Measurements from ENCODE around the gene ABCG5.

ABCG5 gene

GRCh38 chr2:43810888-43811287, 27.8 kb downstream of the ABCG5 start:
- no peak for DNase-seq (ENCODE audit: low spot score)
- Histone ChIP-seq H3K4me3 (no peak overlapping the region), H3K27ac (no peak overlapping the region)
- no peak for TF ChIP-seq CTCF (IDR thresholded peaks at IDR 0.05)

- TF ChIP-seq CTCF (IDR thresholded peaks at IDR 0.05), result no peak
- DNase-seq (ENCODE audit: low spot score), result no peak
- Histone ChIP-seq H3K4me3 (no peak overlapping the region), H3K27ac (no peak overlapping the region)
Measured at GRCh38 chr2:43810452-43810851, 28.2 kb downstream of the ABCG5 start.

- no peak overlapping the region for H3K27ac ChIP-seq
Measured at GRCh38 chr2:43806719-43807031, 32.0 kb downstream of the ABCG5 start.

GRCh38 chr2:43803113-43803512, 35.5 kb downstream of the ABCG5 start:
- H3K4me3 ChIP-seq, result no peak overlapping the region
- no peak for TF ChIP-seq CTCF (IDR thresholded peaks at IDR 0.05)
- DNase-seq (ENCODE audit: low spot score), result no peak
- no peak overlapping the region for H3K27ac ChIP-seq

More at GRCh38 chr2:43806719-43807031, 32.0 kb downstream of the ABCG5 start:
- TF ChIP-seq CTCF (IDR thresholded peaks at IDR 0.05), result no peak
- no peak for DNase-seq (ENCODE audit: low spot score)
- no peak overlapping the region for H3K4me3 ChIP-seq

- Histone ChIP-seq H3K4me3 (no peak overlapping the region), H3K27ac (no peak overlapping the region)
- no peak for DNase-seq (ENCODE audit: low spot score)
- no peak for TF ChIP-seq CTCF (IDR thresholded peaks at IDR 0.05)
Measured at GRCh38 chr2:43802135-43802534, 36.5 kb downstream of the ABCG5 start.

GRCh38 chr2:43800894-43801293, 37.7 kb downstream of the ABCG5 start:
- no peak overlapping the region for H3K4me3 ChIP-seq
- DNase-seq (ENCODE audit: low spot score), result no peak
- H3K27ac ChIP-seq, result no peak overlapping the region
- TF ChIP-seq CTCF (IDR thresholded peaks at IDR 0.05), result no peak

- no peak overlapping the region for H3K27ac ChIP-seq
- no peak for TF ChIP-seq CTCF (IDR thresholded peaks at IDR 0.05)
- no peak for DNase-seq (ENCODE audit: low spot score)
- no peak overlapping the region for H3K4me3 ChIP-seq
Measured at GRCh38 chr2:43798300-43798699, 40.3 kb downstream of the ABCG5 start.
